Epidermal melanocyte (primary cell): ENCODE results near the gene P2RX6.
A peak's percentile ranks its signal among the peaks of the same experiment; 100 is the strongest.

Experiments used
- DNase-seq: peaks from one replicate; pipeline ENCODE4 v3.0.0; 2011; ENCODE audit warnings: low spot score; ENCODE audit not compliant: insufficient read length

The P2RX6 gene

GRCh38 chr22:21074102-21074715, 59.2 kb downstream of the P2RX6 start:
- DNase-seq = peak; percentile 37

- DNase-seq = no peak
These were observed 60.7 kb downstream of the P2RX6 start for GRCh38 chr22:21075516-21076138.

- DNase-seq = no peak
These were observed 62.1 kb downstream of the P2RX6 start for GRCh38 chr22:21076912-21077625.
